DOHH2 (cell line): ENCODE data around the gene NUDT13.

Source experiments
- H3F3A ChIP-seq: fragments of 200-600 bp; sonication (generic), shearing (Covaris generic); 2 replicates; pipeline ENCODE4 v1.6.0; 2016; ENCODE audit warnings: antibody characterized with exemption, mild to moderate bottlenecking; ENCODE audit not compliant: control insufficient read depth, insufficient read depth
- H3K27ac ChIP-seq: fragments of 200-600 bp; sonication (generic); 2 replicates; pipeline ENCODE4 v1.5.1; 2014; ENCODE audit warnings: low read depth, mild to moderate bottlenecking, low read length, moderate library complexity
- H3K27me3 ChIP-seq: fragments of 200-600 bp; sonication (generic); 2 replicates; pipeline ENCODE4 v1.6.1; 2014; ENCODE audit warnings: mild to moderate bottlenecking, low read length, mixed read lengths; ENCODE audit not compliant: control insufficient read depth
- H3K36me3 ChIP-seq: fragments of 200-600 bp; sonication (generic); 2 replicates; pipeline ENCODE4 v1.6.1; 2014; ENCODE audit warnings: mild to moderate bottlenecking, low read length, moderate library complexity, mixed read lengths; ENCODE audit not compliant: control insufficient read depth
- H3K4me1 ChIP-seq: fragments of 200-600 bp; sonication (generic); 2 replicates; pipeline ENCODE4 v1.6.1; 2014; ENCODE audit warnings: mild to moderate bottlenecking, low read length, mixed read lengths; ENCODE audit not compliant: control insufficient read depth
- H3K4me2 ChIP-seq: fragments of 200-600 bp; sonication (generic); 2 replicates; pipeline ENCODE4 v1.6.0; 2014; ENCODE audit warnings: mild to moderate bottlenecking, low read length, moderate library complexity
- H3K4me3 ChIP-seq: fragments of 200-600 bp; sonication (generic); 2 replicates; pipeline ENCODE4 v1.5.1; 2014; ENCODE audit warnings: mild to moderate bottlenecking, low read length, mixed read lengths
- H3K79me2 ChIP-seq: fragments of 200-600 bp; sonication (generic); 2 replicates; pipeline ENCODE4 v1.6.1; 2014; ENCODE audit warnings: mild to moderate bottlenecking, low read length, mixed read lengths; ENCODE audit not compliant: control insufficient read depth
- H3K9me2 ChIP-seq: fragments of 200-600 bp; sonication (generic); replicated peaks from 2 replicates; pipeline ENCODE4 v1.6.1; 2014; ENCODE audit warnings: mild to moderate bottlenecking, low read length, mixed read lengths; ENCODE audit not compliant: control insufficient read depth
- H3K9me3 ChIP-seq: fragments of 200-600 bp; sonication (generic); 2 replicates; pipeline ENCODE4 v1.6.1; 2014; ENCODE audit warnings: antibody characterized with exemption, low read length, mixed read lengths; ENCODE audit not compliant: control insufficient read depth, insufficient read depth
- H4K20me1 ChIP-seq: fragments of 200-600 bp; sonication (generic); 2 replicates; pipeline ENCODE4 v1.6.0; 2014; ENCODE audit warnings: low read depth, mild to moderate bottlenecking, antibody characterized with exemption, low read length, moderate library complexity; ENCODE audit not compliant: control insufficient read depth, insufficient read depth
- EZH2phosphoT487 ChIP-seq: fragments of 200-600 bp; sonication (generic); IDR thresholded peaks from 2 replicates; pipeline ENCODE4 v1.6.1; 2017; ENCODE audit warnings: borderline replicate concordance, mild to moderate bottlenecking, antibody characterized with exemption, low read length, moderate library complexity, mixed read lengths
- TF ChIP-seq, protein P1 (sequence below): fragments of 200-600 bp; sonication (generic); IDR thresholded peaks from one replicate; pipeline ENCODE4 v1.5.1; 2014; ENCODE audit warnings: antibody characterized with exemption, mild to moderate bottlenecking, low read depth, low read length; ENCODE audit not compliant: poor library complexity, severe bottlenecking

Gene NUDT13

GRCh38 chr10:73131913-73132686, 21.8 kb downstream of the NUDT13 start:
- Histone ChIP-seq H3F3A (peaks cover 8% of the 10 kb centered on the region), H3K4me2 (peak overlapping the region; percentile 26; the same call in 1 of the 2 replicates), H3K4me1 (peaks cover 12% of the 10 kb centered on the region), H3K27ac (no peak overlapping the region), H3K9me2 (no peaks in the 10 kb centered on the region), H4K20me1 (no peaks in the 10 kb centered on the region), H3K36me3 (peaks cover 67% of the 10 kb centered on the region), H3K79me2 (no peaks in the 10 kb centered on the region), H3K4me3 (no peak overlapping the region), H3K9me3 (no peaks in the 10 kb centered on the region), H3K27me3 (no peaks in the 10 kb centered on the region)
- no peak for TF ChIP-seq EZH2phosphoT487
- TF ChIP-seq, protein P1, sequence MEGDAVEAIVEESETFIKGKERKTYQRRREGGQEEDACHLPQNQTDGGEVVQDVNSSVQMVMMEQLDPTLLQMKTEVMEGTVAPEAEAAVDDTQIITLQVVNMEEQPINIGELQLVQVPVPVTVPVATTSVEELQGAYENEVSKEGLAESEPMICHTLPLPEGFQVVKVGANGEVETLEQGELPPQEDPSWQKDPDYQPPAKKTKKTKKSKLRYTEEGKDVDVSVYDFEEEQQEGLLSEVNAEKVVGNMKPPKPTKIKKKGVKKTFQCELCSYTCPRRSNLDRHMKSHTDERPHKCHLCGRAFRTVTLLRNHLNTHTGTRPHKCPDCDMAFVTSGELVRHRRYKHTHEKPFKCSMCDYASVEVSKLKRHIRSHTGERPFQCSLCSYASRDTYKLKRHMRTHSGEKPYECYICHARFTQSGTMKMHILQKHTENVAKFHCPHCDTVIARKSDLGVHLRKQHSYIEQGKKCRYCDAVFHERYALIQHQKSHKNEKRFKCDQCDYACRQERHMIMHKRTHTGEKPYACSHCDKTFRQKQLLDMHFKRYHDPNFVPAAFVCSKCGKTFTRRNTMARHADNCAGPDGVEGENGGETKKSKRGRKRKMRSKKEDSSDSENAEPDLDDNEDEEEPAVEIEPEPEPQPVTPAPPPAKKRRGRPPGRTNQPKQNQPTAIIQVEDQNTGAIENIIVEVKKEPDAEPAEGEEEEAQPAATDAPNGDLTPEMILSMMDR = no peak

GRCh38 chr10:73134727-73135126, 24.5 kb downstream of the NUDT13 start:
- Histone ChIP-seq H3K27ac (no peak overlapping the region), H4K20me1 (no peaks in the 10 kb centered on the region), H3K9me2 (no peaks in the 10 kb centered on the region), H3K9me3 (no peaks in the 10 kb centered on the region), H3K4me3 (no peak overlapping the region), H3K4me1 (peaks cover 12% of the 10 kb centered on the region), H3K4me2 (no peak overlapping the region), H3K27me3 (no peaks in the 10 kb centered on the region), H3K36me3 (peaks cover 73% of the 10 kb centered on the region), H3K79me2 (no peaks in the 10 kb centered on the region), H3F3A (peaks cover 10% of the 10 kb centered on the region)
- TF ChIP-seq, protein P1 = no peak
- TF ChIP-seq EZH2phosphoT487 = no peak

- H3K27me3 ChIP-seq = no peaks in the 10 kb centered on the region
- H3K4me3 ChIP-seq = no peak overlapping the region
- TF ChIP-seq EZH2phosphoT487 = no peak
- TF ChIP-seq, protein P1 = no peak
- H3F3A ChIP-seq = peaks cover 10% of the 10 kb centered on the region
- H3K4me2 ChIP-seq = no peak overlapping the region
- no peaks in the 10 kb centered on the region for H3K79me2 ChIP-seq
- H3K4me1 ChIP-seq = peaks cover 12% of the 10 kb centered on the region
- no peaks in the 10 kb centered on the region for H3K9me2 ChIP-seq
- peaks cover 69% of the 10 kb centered on the region for H3K36me3 ChIP-seq
- H3K9me3 ChIP-seq = no peaks in the 10 kb centered on the region
- H3K27ac ChIP-seq = no peak overlapping the region
- no peaks in the 10 kb centered on the region for H4K20me1 ChIP-seq
Measured at GRCh38 chr10:73136627-73137026, 26.4 kb downstream of the NUDT13 start.
